HG02840 (cell line): ENCODE data around the gene PLCXD1.
"Not testable (repeated sequence)": the region's sequence is repeated elsewhere in the genome, so short reads cannot be mapped to it uniquely, and the experiment has no call there.

ENCODE experiments used
- ATAC-seq: cut with Tn5 transposase; IDR thresholded peaks from one replicate; pipeline ENCODE4 v1.9.1; 2021; ENCODE audit warnings: mild to moderate bottlenecking, moderate library complexity, moderate number of reproducible peaks; ENCODE audit not compliant: unreplicated experiment, low FRiP score

PLCXD1 gene

DNA sequence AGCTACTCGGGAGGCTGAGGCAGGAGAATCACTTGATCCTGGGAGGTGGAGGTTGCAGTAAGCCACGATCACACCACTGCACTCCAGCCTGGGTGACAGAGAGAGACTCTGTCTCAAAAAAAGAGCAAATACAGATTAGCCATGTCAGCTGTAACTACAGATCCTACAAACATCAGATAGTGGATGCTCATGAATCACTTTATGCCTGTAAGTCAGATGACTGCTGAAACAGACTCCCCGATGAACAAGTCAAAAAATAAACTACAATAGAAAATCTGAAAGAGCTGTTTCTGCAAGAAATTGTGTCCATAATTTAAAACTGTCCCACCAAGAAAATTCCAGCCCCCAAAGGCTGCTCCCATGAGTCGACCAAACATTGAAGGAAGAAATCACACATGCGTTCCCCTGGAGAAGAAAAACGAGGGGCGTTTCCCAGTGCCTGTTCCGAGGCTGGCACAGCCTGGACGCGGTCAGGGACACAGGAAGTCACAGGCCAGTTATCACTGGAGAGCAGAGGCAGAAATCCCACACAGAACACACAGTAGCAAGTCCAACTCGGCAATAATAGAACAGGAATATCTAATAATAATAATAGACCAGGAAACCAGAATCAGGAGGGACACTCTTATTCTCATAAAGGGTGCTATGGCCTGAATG lies 67.4 kb downstream of the PLCXD1 start:
- ATAC-seq = no peak

DNA sequence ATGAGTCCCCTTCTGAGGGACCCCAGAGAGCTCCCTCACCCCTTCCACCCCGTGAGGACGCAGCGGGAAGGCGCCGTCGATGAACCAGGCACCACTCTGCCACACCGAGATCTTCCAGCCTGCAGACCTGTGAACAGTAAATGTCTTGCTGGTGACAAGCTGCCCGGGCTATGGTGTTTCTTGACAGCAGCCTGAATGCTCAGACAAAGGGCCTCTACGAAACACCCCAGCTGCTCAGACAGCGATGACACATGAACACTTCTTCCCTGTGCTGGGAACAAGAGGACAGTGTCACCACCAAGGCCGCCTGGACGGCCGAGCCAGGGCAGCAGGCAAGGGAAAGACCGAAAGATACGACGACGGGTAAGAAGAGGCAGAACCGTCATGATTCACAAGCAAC lies 68.0 kb downstream of the PLCXD1 start:
- no peak for ATAC-seq

DNA sequence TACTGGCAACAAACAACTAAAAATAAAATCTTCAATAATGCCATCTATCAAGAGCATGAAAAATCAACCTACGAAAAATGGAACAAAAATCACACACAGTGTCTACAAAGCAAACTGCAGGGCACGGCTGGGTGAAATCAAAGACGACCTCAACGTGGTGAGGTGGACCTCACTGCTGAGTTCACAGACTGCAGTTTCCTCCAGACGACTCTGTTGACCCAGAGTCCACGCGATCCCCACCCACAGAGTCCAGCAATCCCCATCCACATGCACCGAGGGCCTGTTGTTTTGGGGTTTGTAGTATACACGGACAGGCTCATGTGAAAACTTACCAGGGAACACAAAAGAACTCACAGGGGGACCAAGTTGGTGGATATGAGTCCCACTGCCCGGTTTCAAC lies 68.5 kb downstream of the PLCXD1 start:
- ATAC-seq = no peak

DNA sequence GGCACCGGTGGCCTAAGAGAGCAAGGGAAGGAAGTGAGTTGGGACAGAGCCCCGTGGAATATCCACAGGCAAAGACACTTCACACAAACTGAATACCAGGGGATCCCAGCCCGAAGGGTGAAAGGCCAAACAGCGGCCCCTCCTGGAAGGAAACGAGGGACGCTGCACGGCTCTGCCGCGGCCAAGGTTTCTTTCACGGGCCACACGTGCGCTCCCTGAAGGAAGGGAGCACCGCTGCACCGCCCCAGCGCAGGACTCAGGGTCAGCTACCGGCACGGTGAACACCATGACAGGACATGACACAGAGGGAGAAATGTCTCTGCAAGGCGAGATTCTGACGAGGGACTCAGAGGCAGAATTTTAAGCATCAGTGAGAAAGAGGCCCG lies 69.0 kb downstream of the PLCXD1 start:
- ATAC-seq = no peak

DNA sequence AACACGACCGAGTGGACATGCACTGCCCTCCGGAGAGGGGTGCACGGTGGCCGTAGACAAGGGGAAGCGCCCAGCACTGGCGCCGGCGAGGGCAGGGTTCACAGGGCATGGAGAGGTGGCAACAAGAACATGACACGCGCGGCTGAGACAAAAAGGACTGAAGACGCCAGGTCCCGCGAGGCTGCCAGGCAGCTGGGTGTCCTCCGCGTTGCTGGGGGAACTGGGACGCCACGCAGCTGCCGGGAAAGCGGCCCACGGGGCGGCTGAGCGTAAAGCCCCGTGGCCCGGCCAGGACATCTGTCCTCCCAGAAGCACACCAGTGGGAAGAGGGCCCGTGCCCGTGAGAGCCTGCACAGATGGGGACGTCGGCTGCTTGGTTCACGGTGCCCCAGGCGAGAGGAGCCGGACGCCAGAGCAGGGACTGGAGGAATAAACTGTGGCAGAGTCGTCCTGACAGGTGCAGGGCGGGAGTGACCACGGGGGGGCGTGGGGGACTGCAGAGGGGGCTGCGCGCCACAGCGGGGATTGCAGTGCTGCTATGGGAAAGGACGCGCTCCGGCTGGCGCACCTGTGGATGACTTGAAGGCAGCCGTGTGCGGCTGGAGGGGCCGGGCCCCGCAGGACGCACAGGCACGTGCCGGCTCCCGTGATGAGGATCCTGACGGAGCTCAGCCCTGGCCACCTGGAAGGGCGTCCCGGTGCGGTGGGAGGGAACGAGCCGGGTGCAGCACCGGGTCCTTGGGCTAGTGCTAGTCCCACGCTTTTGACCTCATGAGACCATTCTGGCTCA lies 69.5 kb downstream of the PLCXD1 start:
- ATAC-seq = no peak

DNA sequence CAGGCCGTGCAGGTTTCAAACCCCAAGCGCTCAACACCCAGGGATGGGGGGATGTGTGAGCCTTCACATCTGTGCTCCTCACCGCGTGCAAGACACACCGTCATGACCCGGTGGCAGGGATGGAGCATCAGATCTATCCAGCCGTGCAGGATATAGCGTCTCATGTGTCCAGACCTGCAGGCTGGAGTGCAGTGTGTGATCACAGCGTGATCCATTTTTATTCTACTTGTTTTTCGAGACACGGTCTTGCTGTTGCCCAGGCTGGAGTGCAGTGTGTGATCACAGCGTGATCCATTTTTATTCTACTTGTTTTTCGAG lies 70.1 kb downstream of the PLCXD1 start:
- not testable (repeated sequence) for ATAC-seq

DNA sequence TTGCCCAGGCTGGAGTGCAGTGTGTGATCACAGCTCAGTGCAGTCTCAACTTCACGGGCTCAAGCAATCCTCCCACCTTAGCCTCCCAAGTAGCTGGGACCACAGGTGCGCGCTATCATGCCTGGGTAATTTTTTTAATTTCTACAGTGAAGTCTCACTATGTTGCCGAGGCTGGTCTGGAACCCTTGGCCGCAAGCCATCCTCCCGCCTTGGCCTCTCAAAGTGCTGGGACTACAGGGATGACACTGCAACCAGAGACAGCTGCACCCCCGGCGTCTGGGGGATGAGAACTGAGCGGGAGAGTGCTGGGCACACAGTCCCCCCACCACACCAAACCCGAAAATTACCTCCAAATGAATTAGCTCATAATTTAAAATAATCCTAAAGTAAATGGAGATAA lies 70.6 kb downstream of the PLCXD1 start:
- no peak for ATAC-seq

DNA sequence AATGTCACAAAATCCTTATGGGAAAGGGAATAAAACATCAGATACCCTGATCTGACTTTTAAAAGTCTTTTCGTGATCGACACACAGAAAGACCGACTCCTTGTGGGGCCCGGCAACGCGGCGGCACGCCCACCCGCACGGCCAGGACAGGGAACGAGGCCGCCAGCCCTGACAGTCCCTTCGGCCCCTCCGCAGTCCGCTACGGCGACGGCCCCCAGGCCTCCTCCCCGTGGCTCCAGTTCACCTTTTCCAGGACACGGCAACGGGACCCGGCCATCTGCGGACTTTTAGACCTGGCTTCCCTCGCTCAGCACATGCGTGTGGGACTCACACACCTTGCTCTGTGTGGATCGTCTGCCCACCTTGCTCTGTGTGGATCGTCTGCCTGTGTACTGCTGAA lies 71.0 kb downstream of the PLCXD1 start:
- no peak for ATAC-seq

DNA sequence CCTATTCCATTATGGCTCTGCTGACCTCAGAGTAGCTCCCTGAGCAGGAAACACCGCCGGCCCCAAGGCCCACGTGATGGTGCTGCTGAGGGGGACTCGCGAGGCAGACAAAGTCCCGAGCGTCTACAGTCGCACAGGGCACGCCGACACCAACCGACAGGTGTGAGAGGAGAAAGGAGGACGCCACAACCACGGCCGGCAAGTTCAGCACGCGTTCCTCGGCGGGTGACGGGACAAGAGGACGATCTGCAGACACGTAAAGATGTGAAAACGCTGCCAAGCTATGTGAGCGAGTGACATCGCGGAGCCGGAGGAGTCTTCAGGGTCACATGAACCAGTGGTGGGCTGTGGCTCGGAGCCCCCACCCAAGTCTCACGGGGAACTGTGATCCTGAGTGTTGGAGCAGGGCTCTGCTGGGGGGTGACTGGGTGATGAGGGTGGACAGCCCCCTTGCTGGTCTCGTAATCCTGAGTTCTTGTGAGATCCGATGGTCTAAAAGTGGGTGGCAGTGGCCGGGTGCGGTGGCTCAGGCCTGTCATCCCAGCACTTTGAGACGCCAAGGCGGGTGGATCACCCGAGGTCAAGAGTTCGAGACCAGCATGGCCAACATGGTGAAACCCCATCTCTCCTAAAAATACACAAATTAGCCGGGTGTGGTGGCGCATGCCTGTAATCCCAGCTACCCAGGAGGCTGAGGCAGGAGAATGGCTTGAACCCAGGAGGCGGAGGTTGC lies 71.6 kb downstream of the PLCXD1 start:
- no peak for ATAC-seq
